Keratinocyte (primary cell): Measurements from ENCODE around the gene CDK14. TPM values are rescaled to one million over a fixed set of nuclear protein-coding genes. Genes with fewer than 3 reads are reported as not detected.

ENCODE experiments used
- DNase-seq: peaks from one replicate; pipeline ENCODE4 v3.0.0-alpha.2; 2011; ENCODE audit warnings: low read depth, missing footprints, low spot score
- FAIRE-seq: peaks from 2 replicates; lab custom pipeline; 2011; peaks lifted over from hg19 to GRCh38; lab: Jason Lieb, UNC
- H2AFZ ChIP-seq: 2 replicates; pipeline ENCODE4 v1.6.0; 2012; ENCODE audit warnings: low read length, control low read depth, inconsistent platforms; ENCODE audit not compliant: control insufficient read depth
- H3K27ac ChIP-seq: 2 replicates; pipeline ENCODE4 v1.5.1; 2011; ENCODE audit warnings: low read length; ENCODE audit not compliant: control insufficient read depth, insufficient read depth
- H3K27me3 ChIP-seq: 3 replicates; pipeline ENCODE4 v1.6.0; 2011; ENCODE audit warnings: low read length; ENCODE audit not compliant: control insufficient read depth, insufficient read depth; ENCODE audit errors: extremely low read depth
- H3K36me3 ChIP-seq, 2 experiments: 2 replicates in 1 of 2; 3 replicates in 1 of 2; pipeline ENCODE4 v1.5.1; 2011; ENCODE audit warnings: low read length in 2 of 2, mild to moderate bottlenecking in 1 of 2; ENCODE audit not compliant: control insufficient read depth in 2 of 2, insufficient read depth in 2 of 2; ENCODE audit errors: extremely low read depth in 1 of 2
- H3K4me1 ChIP-seq: 3 replicates; pipeline ENCODE4 v1.5.1; 2011; ENCODE audit warnings: low read length; ENCODE audit not compliant: control insufficient read depth, insufficient read depth; ENCODE audit errors: extremely low read depth
- H3K4me2 ChIP-seq: 3 replicates; pipeline ENCODE4 v1.6.0; 2011; ENCODE audit warnings: low read depth, low read length; ENCODE audit not compliant: control insufficient read depth, insufficient read depth; ENCODE audit errors: extremely low read depth
- H3K4me3 ChIP-seq, 3 experiments: fragments of 200-600 bp in 1 of 3; sonication (generic) in 1 of 3; 2 replicates in 2 of 3; 3 replicates in 1 of 3; pipeline ENCODE4 v1.5.1; 2011 to 2016; ENCODE audit warnings: low read length in 3 of 3, mild to moderate bottlenecking in 3 of 3, control low read depth in 2 of 3, inconsistent platforms in 1 of 3, low read depth in 1 of 3, mixed read lengths in 1 of 3, mixed run types in 1 of 3, moderate library complexity in 1 of 3; ENCODE audit not compliant: control insufficient read depth in 2 of 3, insufficient read depth in 2 of 3; ENCODE audit errors: extremely low read depth in 1 of 3
- H3K79me2 ChIP-seq: 2 replicates; pipeline ENCODE4 v1.6.0; 2012; ENCODE audit warnings: low read length; ENCODE audit not compliant: control insufficient read depth, insufficient read depth
- H3K9ac ChIP-seq: 3 replicates; pipeline ENCODE4 v1.6.0; 2011; ENCODE audit warnings: low read length; ENCODE audit not compliant: control insufficient read depth, insufficient read depth; ENCODE audit errors: extremely low read depth
- H3K9me1 ChIP-seq: 3 replicates; pipeline ENCODE4 v1.6.0; 2011; ENCODE audit warnings: low read length; ENCODE audit not compliant: control insufficient read depth, insufficient read depth; ENCODE audit errors: extremely low read depth
- H3K9me3 ChIP-seq: 2 replicates; pipeline ENCODE4 v1.5.1; 2012; ENCODE audit warnings: low read depth, low read length; ENCODE audit not compliant: control insufficient read depth
- H4K20me1 ChIP-seq: 3 replicates; pipeline ENCODE4 v1.6.0; 2011; ENCODE audit warnings: low read length; ENCODE audit not compliant: control insufficient read depth, insufficient read depth; ENCODE audit errors: extremely low read depth
- CTCF ChIP-seq, 3 experiments: IDR thresholded peaks in 1 of 3; conservative IDR thresholded peaks in 1 of 3; optimal IDR thresholded peaks in 1 of 3; 2 replicates in 2 of 3; 3 replicates in 1 of 3; pipeline versions ENCODE3 to v1.5.1; 2011; ENCODE audit warnings: low read length in 3 of 3, mild to moderate bottlenecking in 3 of 3, moderate library complexity in 2 of 3, control low read depth in 1 of 3, inconsistent platforms in 1 of 3; ENCODE audit not compliant: insufficient read depth in 2 of 3; ENCODE audit errors: extremely low read depth in 1 of 3
- EZH2 ChIP-seq: IDR thresholded peaks from one replicate; pipeline ENCODE4 v1.6.1; 2012; ENCODE audit warnings: inconsistent platforms, mild to moderate bottlenecking, low read length, moderate library complexity
- dilution Hi-C: fragments of 300-500 bp; cut with MboI; formaldehyde crosslinking; loops from one replicate; pipeline ENCODE4 v1.7.0; 2020; ENCODE audit warnings: low sequenced_read_pairs; ENCODE audit not compliant: extremely low pct_ligation_motif_present
- polyA plus RNA-seq, 5 experiments: library from polyadenylated mRNA; depleted of rRNA in 3 of 5; stranded (reverse) in 3 of 5; stranded (forward) in 1 of 5; unstranded in 1 of 5; fragments of >200 nt; gene quantifications; 1 replicate in 1 of 5; 2 replicates in 3 of 5; 3 replicates in 1 of 5; pipeline versions ENCODE4 v1.2.1 to v1.2.3, GENCODE V29; 2011 to 2012; ENCODE audit warnings: missing spikeins in 2 of 5, low read depth in 1 of 5, low replicate concordance in 1 of 5

CDK14 gene
- polyA plus RNA-seq, 1 donor (not counting 4 experiments of a cell fraction or from before 2014, with no cell fraction given): 4.0 TPM

GRCh38 chr7:90772410-90772809 lies 176.3 kb downstream of the CDK14 start:
- Histone ChIP-seq H3K4me3 (no peak overlapping the region), H3K4me2 (no peak overlapping the region), H3K27me3 (no peaks in the 10 kb centered on the region), H2AFZ (no peak overlapping the region), H3K9me1 (no peaks in the 10 kb centered on the region), H3K9me3 (no peaks in the 10 kb centered on the region), H3K36me3 (no peaks in the 10 kb centered on the region), H3K9ac (no peak overlapping the region), H4K20me1 (no peaks in the 10 kb centered on the region), H3K4me1 (no peaks in the 10 kb centered on the region), H3K79me2 (no peaks in the 10 kb centered on the region), H3K27ac (no peak overlapping the region)
- dilution Hi-C loops: no loop called here
- DNase-seq (no peak), FAIRE-seq (no peak)
- TF ChIP-seq CTCF (optimal IDR thresholded peaks at IDR 0.05 in 1 of 3, IDR thresholded peaks at IDR 0.05 in 1 of 3, conservative IDR thresholded peaks at IDR 0.05 in 1 of 3; ENCODE audit: extremely low read depth in 1 of 3, insufficient read depth in 2 of 3, low read length in 3 of 3) (no peak), EZH2 (no peak)

GRCh38 chr7:90773269-90773668 lies 177.1 kb downstream of the CDK14 start:
- dilution Hi-C loops: no loop called here
- Histone ChIP-seq H3K9ac (no peak overlapping the region), H3K27ac (no peak overlapping the region), H2AFZ (no peak overlapping the region), H3K79me2 (no peaks in the 10 kb centered on the region), H3K9me1 (no peaks in the 10 kb centered on the region), H3K4me3 (no peak overlapping the region), H3K4me2 (no peak overlapping the region), H3K4me1 (no peaks in the 10 kb centered on the region), H3K27me3 (no peaks in the 10 kb centered on the region), H3K36me3 (no peaks in the 10 kb centered on the region), H4K20me1 (no peaks in the 10 kb centered on the region), H3K9me3 (no peaks in the 10 kb centered on the region)
- no peak for DNase-seq
- TF ChIP-seq EZH2 (no peak), CTCF (optimal IDR thresholded peaks at IDR 0.05 in 1 of 3, IDR thresholded peaks at IDR 0.05 in 1 of 3, conservative IDR thresholded peaks at IDR 0.05 in 1 of 3; ENCODE audit: extremely low read depth in 1 of 3, insufficient read depth in 2 of 3, low read length in 3 of 3) (no peak)
- no peak for FAIRE-seq
